WTC11 (cell line): ENCODE data around the gene ANKRD9.

ENCODE experiments used
- ATF1 ChIP-seq: sonication (generic); formaldehyde crosslinking; IDR thresholded peaks from 2 replicates; pipeline ENCODE4 v1.8.1; 2023; ENCODE audit warnings: mild to moderate bottlenecking, moderate library complexity, missing genetic modification reagents
- ELF4 ChIP-seq: sonication (generic); formaldehyde crosslinking; IDR thresholded peaks from 2 replicates; pipeline ENCODE4 v1.8.1; 2022; ENCODE audit warnings: low read depth, mild to moderate bottlenecking, moderate library complexity, missing genetic modification reagents
- NFE2L1 ChIP-seq: sonication (generic); formaldehyde crosslinking; IDR thresholded peaks from 2 replicates; pipeline ENCODE4 v1.8.1; 2023; ENCODE audit warnings: missing genetic modification reagents
- TCF7 ChIP-seq: sonication (generic); formaldehyde crosslinking; IDR thresholded peaks from 2 replicates; pipeline ENCODE4 v1.8.0; 2022; ENCODE audit warnings: mild to moderate bottlenecking, low read depth, missing genetic modification reagents, moderate library complexity
- TEAD4 ChIP-seq: sonication (generic); formaldehyde crosslinking; IDR thresholded peaks from 2 replicates; pipeline ENCODE4 v1.8.0; 2022; ENCODE audit warnings: mild to moderate bottlenecking, missing genetic modification reagents
- ZNF263 ChIP-seq: sonication (generic); formaldehyde crosslinking; IDR thresholded peaks from 2 replicates; pipeline ENCODE4 v1.8.1; 2022; ENCODE audit warnings: low read depth, mild to moderate bottlenecking, moderate library complexity, missing genetic modification reagents
- TF ChIP-seq, protein P1 (sequence below): sonication (generic); formaldehyde crosslinking; IDR thresholded peaks from 2 replicates; pipeline ENCODE4 v1.8.1; 2023; ENCODE audit warnings: mild to moderate bottlenecking, missing genetic modification reagents, moderate library complexity
- TF ChIP-seq, protein P2 (sequence below): sonication (generic); formaldehyde crosslinking; IDR thresholded peaks from 2 replicates; pipeline ENCODE4 v1.8.1; 2022; ENCODE audit warnings: mild to moderate bottlenecking, missing genetic modification reagents, moderate library complexity, borderline replicate concordance
- TF ChIP-seq, protein P3 (sequence below): fragments of 200-600 bp; IDR thresholded peaks from 2 replicates; pipeline ENCODE4 v1.8.0; 2022; ENCODE audit warnings: antibody characterized with exemption
- TF ChIP-seq, protein P4 (sequence below): sonication (generic); formaldehyde crosslinking; IDR thresholded peaks from 2 replicates; pipeline ENCODE4 v1.8.1; 2023; ENCODE audit warnings: mild to moderate bottlenecking, missing genetic modification reagents
- TF ChIP-seq, protein P5 (sequence below): sonication (generic); formaldehyde crosslinking; conservative IDR thresholded peaks from 2 replicates; pipeline ENCODE4 v1.8.1; 2022; ENCODE audit warnings: mild to moderate bottlenecking, missing genetic modification reagents

DNA sequence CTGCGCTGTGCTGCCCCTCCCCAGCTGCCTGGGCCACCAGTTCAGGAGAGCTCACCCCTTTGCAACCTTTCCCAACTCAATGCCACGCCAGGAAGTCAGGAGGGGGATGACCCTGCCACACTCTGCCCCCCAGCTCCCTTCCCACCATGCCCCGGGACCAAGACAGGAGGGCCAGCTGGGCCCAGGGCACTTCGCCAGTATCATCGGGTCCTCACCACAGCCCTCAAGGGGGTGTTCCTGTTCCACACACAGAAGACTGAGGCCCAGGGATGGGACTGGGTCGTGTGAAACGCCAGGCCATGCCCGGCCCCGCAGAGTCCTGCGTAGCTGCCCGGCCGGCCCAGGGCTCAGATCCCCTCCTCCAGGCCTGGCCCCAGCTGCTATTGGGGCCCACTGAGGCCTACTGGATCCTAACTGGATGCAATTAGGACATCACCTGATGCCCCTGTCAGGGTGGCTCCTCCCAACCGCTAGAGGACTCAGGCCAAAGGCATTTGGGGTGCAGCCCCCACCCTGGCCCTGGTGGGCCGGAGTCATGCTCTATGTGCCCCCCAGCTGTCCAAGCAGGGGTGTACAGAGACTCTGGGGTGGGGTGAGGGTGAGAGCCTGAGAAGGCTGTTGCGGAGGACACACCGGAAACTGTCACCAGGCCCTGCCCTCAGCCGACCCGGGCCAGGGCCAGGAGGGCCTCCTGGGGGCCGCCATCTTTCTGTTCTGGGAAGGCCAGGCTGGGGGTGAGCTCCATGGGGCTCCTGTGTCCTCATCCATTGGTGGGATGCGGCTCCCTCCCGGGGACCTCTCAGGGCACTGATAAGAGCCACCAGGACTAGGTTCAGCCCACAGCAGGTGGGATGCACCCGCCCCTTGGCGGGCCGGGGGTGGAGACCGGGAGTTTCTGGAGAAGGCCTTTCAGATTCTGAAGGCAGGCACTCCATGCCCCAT, 29.3 kb upstream of the ANKRD9 start:
- TF ChIP-seq, protein P1, sequence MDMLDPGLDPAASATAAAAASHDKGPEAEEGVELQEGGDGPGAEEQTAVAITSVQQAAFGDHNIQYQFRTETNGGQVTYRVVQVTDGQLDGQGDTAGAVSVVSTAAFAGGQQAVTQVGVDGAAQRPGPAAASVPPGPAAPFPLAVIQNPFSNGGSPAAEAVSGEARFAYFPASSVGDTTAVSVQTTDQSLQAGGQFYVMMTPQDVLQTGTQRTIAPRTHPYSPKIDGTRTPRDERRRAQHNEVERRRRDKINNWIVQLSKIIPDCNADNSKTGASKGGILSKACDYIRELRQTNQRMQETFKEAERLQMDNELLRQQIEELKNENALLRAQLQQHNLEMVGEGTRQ (CRISPR knock-in tag), result no peak
- TF ChIP-seq, protein P2, sequence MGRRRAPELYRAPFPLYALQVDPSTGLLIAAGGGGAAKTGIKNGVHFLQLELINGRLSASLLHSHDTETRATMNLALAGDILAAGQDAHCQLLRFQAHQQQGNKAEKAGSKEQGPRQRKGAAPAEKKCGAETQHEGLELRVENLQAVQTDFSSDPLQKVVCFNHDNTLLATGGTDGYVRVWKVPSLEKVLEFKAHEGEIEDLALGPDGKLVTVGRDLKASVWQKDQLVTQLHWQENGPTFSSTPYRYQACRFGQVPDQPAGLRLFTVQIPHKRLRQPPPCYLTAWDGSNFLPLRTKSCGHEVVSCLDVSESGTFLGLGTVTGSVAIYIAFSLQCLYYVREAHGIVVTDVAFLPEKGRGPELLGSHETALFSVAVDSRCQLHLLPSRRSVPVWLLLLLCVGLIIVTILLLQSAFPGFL, result no peak
- TF ChIP-seq, protein P3, sequence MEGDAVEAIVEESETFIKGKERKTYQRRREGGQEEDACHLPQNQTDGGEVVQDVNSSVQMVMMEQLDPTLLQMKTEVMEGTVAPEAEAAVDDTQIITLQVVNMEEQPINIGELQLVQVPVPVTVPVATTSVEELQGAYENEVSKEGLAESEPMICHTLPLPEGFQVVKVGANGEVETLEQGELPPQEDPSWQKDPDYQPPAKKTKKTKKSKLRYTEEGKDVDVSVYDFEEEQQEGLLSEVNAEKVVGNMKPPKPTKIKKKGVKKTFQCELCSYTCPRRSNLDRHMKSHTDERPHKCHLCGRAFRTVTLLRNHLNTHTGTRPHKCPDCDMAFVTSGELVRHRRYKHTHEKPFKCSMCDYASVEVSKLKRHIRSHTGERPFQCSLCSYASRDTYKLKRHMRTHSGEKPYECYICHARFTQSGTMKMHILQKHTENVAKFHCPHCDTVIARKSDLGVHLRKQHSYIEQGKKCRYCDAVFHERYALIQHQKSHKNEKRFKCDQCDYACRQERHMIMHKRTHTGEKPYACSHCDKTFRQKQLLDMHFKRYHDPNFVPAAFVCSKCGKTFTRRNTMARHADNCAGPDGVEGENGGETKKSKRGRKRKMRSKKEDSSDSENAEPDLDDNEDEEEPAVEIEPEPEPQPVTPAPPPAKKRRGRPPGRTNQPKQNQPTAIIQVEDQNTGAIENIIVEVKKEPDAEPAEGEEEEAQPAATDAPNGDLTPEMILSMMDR, result no peak
- TF ChIP-seq, protein P4, sequence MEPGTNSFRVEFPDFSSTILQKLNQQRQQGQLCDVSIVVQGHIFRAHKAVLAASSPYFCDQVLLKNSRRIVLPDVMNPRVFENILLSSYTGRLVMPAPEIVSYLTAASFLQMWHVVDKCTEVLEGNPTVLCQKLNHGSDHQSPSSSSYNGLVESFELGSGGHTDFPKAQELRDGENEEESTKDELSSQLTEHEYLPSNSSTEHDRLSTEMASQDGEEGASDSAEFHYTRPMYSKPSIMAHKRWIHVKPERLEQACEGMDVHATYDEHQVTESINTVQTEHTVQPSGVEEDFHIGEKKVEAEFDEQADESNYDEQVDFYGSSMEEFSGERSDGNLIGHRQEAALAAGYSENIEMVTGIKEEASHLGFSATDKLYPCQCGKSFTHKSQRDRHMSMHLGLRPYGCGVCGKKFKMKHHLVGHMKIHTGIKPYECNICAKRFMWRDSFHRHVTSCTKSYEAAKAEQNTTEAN (CRISPR knock-in tag), result no peak
- TF ChIP-seq TCF7 (CRISPR knock-in tag), result no peak
- TF ChIP-seq ZNF263 (CRISPR knock-in tag), result no peak
- no peak for TF ChIP-seq ELF4 (CRISPR knock-in tag)
- no peak for TF ChIP-seq TEAD4 (CRISPR knock-in tag)
- TF ChIP-seq, protein P5, sequence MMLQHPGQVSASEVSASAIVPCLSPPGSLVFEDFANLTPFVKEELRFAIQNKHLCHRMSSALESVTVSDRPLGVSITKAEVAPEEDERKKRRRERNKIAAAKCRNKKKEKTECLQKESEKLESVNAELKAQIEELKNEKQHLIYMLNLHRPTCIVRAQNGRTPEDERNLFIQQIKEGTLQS (CRISPR knock-in tag), result no peak
- TF ChIP-seq ATF1 (CRISPR knock-in tag), result no peak
- no peak for TF ChIP-seq NFE2L1 (CRISPR knock-in tag)
